Smooth muscle cell (in vitro differentiated cells): ENCODE results near the gene TADA2B. TPM values are rescaled to one million over a fixed set of nuclear protein-coding genes. Genes with fewer than 3 reads are reported as not detected.

Experiments used
- DNase-seq: peaks from one replicate; lab custom pipeline; 2025; ENCODE audit not compliant: unreplicated experiment; lab: John Stamatoyannopoulos, UW
- H2AFZ ChIP-seq: fragments of 200-600 bp; sonication (generic); 2 replicates; pipeline ENCODE4 v1.6.0; 2016; ENCODE audit warnings: antibody characterized with exemption, low read depth, mild to moderate bottlenecking
- H3F3A ChIP-seq: fragments of 200-600 bp; sonication (generic); 2 replicates; pipeline ENCODE4 v1.6.0; 2017; ENCODE audit warnings: antibody characterized with exemption, low read depth
- H3K27ac ChIP-seq: fragments of 200-600 bp; sonication (generic); 2 replicates; pipeline ENCODE4 v1.5.1; 2016; ENCODE audit warnings: low read depth, mild to moderate bottlenecking
- H3K27me3 ChIP-seq: fragments of 200-600 bp; sonication (generic); 2 replicates; pipeline ENCODE4 v1.6.1; 2016; ENCODE audit warnings: low read depth, mild to moderate bottlenecking
- H3K36me3 ChIP-seq: fragments of 200-600 bp; sonication (generic); 2 replicates; pipeline ENCODE4 v1.5.1; 2016; ENCODE audit warnings: low read depth
- H3K4me1 ChIP-seq: fragments of 200-600 bp; sonication (generic); 2 replicates; pipeline ENCODE4 v1.5.1; 2016; ENCODE audit warnings: low read depth
- H3K4me2 ChIP-seq: fragments of 200-600 bp; sonication (generic); 2 replicates; pipeline ENCODE4 v1.6.0; 2016; ENCODE audit warnings: mild to moderate bottlenecking
- H3K4me3 ChIP-seq: fragments of 200-600 bp; sonication (generic); 2 replicates; pipeline ENCODE4 v1.5.1; 2016; ENCODE audit warnings: mild to moderate bottlenecking
- H3K79me2 ChIP-seq: fragments of 200-600 bp; sonication (generic); 2 replicates; pipeline ENCODE4 v1.6.0; 2016; ENCODE audit warnings: low read depth, mild to moderate bottlenecking
- H3K9ac ChIP-seq: fragments of 200-600 bp; sonication (generic); 2 replicates; pipeline ENCODE4 v1.6.0; 2016; ENCODE audit warnings: low read depth
- H3K9me3 ChIP-seq: fragments of 200-600 bp; sonication (generic); replicated peaks from 2 replicates; pipeline ENCODE4 v1.5.1; 2016; ENCODE audit warnings: low read depth
- H4K20me1 ChIP-seq: fragments of 200-600 bp; sonication (generic); 2 replicates; pipeline ENCODE4 v1.6.0; 2016; ENCODE audit warnings: low read depth
- WGBS: methylation state at CpG from one replicate; pipeline ENCODE4 v1.1.7; 2016; ENCODE audit warnings: low lambda C conversion rate; 5-methylcytosine and 5-hydroxymethylcytosine counted together
- polyA plus RNA-seq: library from polyadenylated mRNA; unstranded; fragments of >200 nt; fragmentation: Nextera tagmentation; extraction: Ambion mirVana; gene quantifications from 2 replicates; pipeline ENCODE4 v1.2.1, GENCODE V29; 2016
- total RNA-seq: library from RNA; depleted of rRNA; stranded (reverse); fragments of >200 nt; gene quantifications from 2 replicates; pipeline ENCODE4 v1.2.3, GENCODE V29; 2014
- TF ChIP-seq, protein P1 (sequence below): fragments of 200-600 bp; sonication (generic); IDR thresholded peaks from 2 replicates; pipeline ENCODE4 v1.5.1; 2017; ENCODE audit warnings: borderline replicate concordance, mild to moderate bottlenecking, antibody characterized with exemption; ENCODE audit not compliant: insufficient read depth, poor library complexity, severe bottlenecking

Gene TADA2B
- total and polyA plus RNA-seq, 2 experiments from 2014 or later = 6.3 to 9.1 TPM

DNA sequence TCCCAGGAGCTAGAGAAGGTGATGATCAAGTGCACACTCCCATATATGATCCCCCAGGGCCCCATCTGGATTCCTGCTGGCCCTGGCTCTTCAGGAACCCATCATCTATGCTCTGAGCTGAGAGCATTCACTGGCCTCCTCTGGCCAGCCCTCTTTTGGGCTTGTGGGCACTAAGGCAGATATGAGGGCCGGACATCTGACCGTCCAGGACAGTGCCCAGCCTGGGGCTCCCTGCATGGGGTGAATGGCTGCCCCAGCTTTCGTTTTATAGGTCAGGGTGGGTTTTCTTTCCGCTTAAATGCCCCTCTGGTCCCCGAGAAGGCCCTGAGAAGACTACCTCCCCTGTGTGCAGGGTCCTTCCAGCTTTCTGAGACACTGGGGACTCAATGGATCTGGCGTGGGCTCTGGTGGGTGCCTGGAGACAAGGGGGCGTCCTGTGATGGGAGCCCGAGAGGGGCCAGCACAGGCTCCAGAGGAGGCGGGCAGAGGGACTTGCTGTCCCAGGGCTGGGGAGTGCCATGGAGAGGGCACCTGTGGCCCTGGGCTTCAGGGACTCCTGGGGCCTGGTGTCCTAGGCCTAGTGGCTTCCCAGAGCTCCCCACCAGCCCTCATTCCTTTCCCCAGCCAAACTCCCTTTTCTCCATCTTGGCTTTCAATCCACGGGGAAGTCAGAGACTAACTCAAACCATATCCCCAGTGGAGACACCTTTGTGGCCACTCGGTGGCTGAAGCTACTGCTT lies 64.2 kb downstream of the TADA2B start:
- no peak overlapping the region for H3K4me3 ChIP-seq
- TF ChIP-seq, protein P1, sequence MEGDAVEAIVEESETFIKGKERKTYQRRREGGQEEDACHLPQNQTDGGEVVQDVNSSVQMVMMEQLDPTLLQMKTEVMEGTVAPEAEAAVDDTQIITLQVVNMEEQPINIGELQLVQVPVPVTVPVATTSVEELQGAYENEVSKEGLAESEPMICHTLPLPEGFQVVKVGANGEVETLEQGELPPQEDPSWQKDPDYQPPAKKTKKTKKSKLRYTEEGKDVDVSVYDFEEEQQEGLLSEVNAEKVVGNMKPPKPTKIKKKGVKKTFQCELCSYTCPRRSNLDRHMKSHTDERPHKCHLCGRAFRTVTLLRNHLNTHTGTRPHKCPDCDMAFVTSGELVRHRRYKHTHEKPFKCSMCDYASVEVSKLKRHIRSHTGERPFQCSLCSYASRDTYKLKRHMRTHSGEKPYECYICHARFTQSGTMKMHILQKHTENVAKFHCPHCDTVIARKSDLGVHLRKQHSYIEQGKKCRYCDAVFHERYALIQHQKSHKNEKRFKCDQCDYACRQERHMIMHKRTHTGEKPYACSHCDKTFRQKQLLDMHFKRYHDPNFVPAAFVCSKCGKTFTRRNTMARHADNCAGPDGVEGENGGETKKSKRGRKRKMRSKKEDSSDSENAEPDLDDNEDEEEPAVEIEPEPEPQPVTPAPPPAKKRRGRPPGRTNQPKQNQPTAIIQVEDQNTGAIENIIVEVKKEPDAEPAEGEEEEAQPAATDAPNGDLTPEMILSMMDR = no peak
- no peak overlapping the region for H3K9ac ChIP-seq

More for the DNA sequence above, 64.2 kb downstream of the TADA2B start:
- Histone ChIP-seq H3K9me3 (no peaks in the 10 kb centered on the region), H3K79me2 (no peaks in the 10 kb centered on the region), H3K4me2 (no peak overlapping the region), H3K36me3 (no peaks in the 10 kb centered on the region), H3K27ac (no peak overlapping the region), H3K4me1 (peaks cover 8% of the 10 kb centered on the region), H3F3A (no peaks in the 10 kb centered on the region), H4K20me1 (no peaks in the 10 kb centered on the region), H3K27me3 (no peaks in the 10 kb centered on the region), H2AFZ (no peak overlapping the region)
- 88% methylated on average over 11 of the region's 11 CpGs for WGBS
- no peak for DNase-seq

Other genes starting within 250 kb of the TADA2B start
- gene TBC1D14, start 133.5 kb upstream of the TADA2B start, total RNA-seq = 24.4 and 31.6 TPM in 2 replicates
- 13.0 and 20.9 TPM in 2 replicates for gene TBC1D14, start 133.5 kb upstream of the TADA2B start, polyA plus RNA-seq
- 18.6 and 26.0 TPM in 2 replicates for gene GRPEL1, start 24.7 kb downstream of the TADA2B start, total RNA-seq
- gene GRPEL1, start 24.7 kb downstream of the TADA2B start, polyA plus RNA-seq = 40.6 and 48.2 TPM in 2 replicates
- 3.9 and 9.3 TPM in 2 replicates for gene SORCS2, start 149.2 kb downstream of the TADA2B start, total RNA-seq
- gene SORCS2, start 149.2 kb downstream of the TADA2B start, polyA plus RNA-seq = 5.2 and 5.9 TPM in 2 replicates